ENCODE results near the gene LRRC27.

- TF ChIP-seq POLR2A (IDR thresholded peaks at IDR 0.05) (no peak), CTCF (IDR thresholded peaks at IDR 0.05) (no peak)
Observed at GRCh38 chr10:132377326-132377725, 45.3 kb downstream of the LRRC27 start.
